Stimulated activated CD8-positive, alpha-beta memory T cell treated with anti-CD3 and anti-CD28 coated beads, Interleukin-12 subunit alpha, Interleukin-12 subunit beta, amount 100 ng/mL, for 24 hours (primary cell): Measurements from ENCODE around the gene GPR143.

Experiments
- DNase-seq: peaks from one replicate; pipeline ENCODE4 v3.0.0-alpha.2; 2020; ENCODE audit errors: extremely low read depth

GPR143 gene

DNA sequence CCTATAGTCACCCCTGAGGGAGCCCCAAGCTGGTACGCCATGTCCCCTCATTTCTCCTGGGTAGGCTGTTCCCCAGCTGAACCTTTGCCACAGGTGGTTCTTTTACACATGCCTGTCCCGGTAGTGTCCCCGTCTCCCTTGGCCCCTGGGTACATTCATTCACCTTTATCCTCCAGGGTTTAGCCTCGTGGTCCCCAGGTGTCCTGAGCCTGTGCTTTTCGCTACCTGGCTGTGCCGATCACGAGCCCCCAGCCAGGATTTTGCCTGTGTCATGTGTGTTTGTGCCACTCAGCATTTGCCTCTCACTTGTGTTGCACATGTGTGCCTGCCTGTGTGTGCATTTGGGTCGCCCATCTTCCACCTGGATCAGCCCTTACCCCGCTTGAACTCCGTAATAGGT is 57.6 kb downstream of the GPR143 start:
- no peak for DNase-seq

DNA sequence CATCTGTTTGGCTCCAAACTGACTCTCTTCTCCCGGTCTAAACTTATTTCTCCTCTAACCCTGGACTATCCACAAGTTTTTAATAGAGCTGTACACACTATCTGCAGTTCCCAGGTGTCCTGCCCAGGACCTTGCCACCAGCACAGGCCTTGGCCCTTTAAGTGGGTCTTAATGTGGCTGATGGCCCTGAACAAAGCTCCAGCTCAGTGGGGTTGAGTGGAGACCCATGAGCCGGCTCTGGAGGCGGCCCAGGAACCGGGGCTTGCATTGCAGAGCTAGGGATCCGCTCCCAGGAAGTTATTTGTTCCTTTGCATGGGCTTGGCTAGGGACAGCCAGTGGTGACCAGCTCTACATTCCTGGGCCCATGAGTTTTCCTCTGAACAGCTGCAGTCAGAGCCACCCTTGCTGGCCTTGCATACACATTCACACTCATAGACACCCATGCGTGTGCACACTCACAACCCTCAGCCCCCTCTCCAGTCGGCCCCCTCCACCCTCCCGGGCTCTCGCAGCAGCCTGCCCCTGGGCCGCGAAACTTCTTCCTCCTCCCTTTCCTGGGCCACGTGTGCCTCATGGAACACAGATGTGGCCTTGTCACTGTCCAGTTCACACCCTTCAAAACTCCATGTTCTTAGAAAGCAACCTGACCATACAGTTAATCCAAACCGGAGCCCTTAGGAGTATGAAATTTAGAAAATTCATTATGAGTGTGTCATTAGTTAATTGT is 58.2 kb downstream of the GPR143 start:
- no peak for DNase-seq

GRCh38 chrX:9706421-9706820 is 59.2 kb downstream of the GPR143 start:
- no peak for DNase-seq

GRCh38 chrX:9704876-9705465 is 60.7 kb downstream of the GPR143 start:
- DNase-seq, result no peak

- no peak for DNase-seq
Measured at GRCh38 chrX:9703406-9703805, 62.2 kb downstream of the GPR143 start.

DNA sequence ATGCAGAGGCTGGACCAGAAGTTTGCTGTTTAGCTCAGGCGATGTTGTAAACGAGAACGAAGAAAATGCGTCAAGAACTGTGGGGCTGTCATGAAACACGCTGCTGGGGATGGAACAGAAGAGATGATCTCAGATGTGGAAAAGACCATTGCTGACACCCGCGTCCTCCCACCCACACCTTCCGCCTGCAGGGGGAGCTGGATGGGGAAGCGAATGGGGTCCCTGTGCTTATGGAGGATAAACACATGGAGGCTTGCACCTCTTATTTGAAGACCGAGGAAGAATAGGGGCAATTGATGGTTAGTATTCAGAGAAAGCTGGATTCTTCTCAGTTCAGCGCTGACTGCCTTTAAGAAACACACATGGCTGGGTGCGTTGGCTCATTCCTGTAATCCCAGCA is 63.9 kb downstream of the GPR143 start:
- no peak for DNase-seq

DNA sequence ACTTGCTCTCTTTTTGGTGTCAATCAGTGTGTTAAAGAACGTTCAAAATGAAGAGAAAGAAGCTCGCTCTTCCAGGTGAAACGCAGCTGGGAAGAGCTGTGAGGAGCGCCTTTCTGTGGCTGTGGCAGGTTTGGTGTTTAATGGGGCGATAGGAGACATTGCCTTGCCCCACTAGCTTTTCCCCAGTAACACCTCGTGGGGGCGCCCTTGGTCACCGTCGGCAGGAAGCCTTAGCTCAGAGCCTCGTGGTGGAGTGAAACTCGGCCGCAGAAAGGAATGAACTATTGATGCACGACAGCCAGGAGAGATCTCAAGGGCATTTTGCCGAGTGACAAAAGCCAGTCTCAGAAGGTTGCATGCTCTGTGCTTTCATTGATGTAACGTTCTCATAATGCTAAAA is 65.1 kb downstream of the GPR143 start:
- no peak for DNase-seq

DNA sequence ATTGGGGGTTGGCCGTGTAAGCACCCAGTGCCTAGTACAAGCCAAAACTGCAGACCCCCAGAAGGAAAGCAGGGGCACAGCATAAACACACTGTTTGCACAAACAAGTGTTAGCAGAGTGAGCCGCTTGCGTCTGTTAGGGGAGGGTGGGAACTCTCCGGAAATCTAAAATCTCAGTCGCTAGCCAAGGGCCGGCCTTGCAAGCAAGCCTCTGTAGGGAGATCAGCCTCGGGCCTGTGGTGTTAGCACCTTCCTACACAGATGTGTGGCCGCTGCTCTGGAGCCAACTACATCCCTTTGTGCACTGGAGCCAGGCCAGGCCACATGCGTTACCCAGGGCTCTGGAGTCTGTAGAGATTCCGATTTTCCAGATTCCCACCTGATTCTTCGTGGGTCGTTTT is 67.1 kb downstream of the GPR143 start:
- DNase-seq, result no peak

GRCh38 chrX:9693307-9694001 is 72.2 kb downstream of the GPR143 start:
- DNase-seq, result no peak

DNA sequence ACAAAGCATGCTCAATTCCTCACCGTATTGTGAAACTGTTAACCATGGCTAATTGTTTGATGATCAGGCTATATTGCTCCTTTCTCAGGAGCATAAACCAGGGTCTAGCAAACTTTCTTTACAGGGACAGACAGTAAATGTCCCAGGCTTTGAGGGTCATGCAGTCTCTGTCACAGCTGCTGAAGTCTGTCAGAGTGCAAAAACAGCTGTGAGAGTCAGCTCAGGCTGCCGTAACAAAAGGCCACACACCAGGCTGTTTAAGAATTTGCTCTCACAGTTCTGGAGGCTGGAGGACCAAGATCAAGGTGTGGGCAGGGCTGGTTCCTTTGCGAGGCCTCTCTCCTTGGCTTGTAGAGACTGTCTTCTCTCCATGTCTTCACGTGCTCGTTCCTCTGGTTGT is 75.6 kb downstream of the GPR143 start:
- DNase-seq, result no peak

DNA sequence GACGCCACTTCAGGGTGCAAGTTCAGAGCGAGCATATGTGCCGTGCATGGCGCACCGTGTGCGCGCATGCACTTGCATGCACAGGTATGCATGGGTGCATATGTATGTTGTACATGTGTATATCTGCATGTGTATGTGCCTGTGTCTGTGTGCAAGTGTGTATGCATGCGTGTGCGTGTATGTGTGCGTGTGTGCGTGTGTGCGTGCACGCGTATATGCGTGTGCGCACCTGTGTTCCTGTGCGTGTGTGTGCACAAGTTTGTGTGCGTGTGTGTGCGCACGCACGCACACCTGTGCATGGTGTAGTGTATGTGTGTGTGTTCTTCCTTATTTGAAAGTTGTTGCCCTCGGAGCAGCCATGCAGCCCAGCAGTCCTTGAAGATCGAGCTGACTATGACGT is 76.8 kb downstream of the GPR143 start:
- DNase-seq, result no peak

DNA sequence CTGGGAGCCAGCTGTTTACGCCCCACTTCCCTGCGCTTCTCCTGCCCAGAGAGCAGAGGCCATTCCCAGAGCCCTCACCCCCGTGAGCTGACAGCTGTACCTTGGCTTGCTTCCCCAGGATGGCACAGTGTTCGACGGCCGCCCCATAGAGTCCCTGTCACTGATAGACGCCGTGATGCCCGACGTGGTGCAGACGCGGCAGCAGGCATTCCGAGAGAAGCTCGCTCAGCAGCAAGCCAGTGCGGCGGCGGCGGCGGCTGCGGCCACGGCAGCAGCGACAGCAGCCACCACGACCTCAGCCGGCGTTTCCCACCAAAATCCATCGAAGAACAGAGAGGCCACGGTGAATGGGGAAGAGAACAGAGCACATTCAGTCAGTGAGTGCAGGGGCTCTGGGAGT is 77.7 kb downstream of the GPR143 start:
- DNase-seq, result no peak

- DNase-seq, result no peak
Measured at GRCh38 chrX:9683350-9683749, 82.3 kb downstream of the GPR143 start.

- DNase-seq, result no peak
Measured at GRCh38 chrX:9682861-9683260, 82.8 kb downstream of the GPR143 start.

DNA sequence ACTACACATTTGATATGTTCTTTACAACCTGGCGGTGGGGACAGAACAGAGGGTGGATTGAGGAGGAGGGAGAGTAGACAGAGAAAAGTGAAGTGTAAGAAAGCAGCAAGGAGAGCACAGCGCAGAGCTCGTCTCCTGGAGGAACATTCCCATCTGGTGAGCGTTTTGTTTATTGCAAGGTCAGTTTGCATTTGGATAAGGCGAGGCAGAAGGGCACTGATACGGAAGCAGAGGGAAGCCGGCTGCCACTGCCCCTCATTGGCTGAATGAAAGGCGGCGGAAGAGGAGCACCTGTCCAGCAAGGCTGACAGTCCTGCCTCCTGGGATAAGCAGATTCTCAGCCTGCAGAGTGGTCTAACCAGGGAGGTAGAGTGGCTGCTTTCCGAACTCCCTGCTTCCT is 83.2 kb downstream of the GPR143 start:
- no peak for DNase-seq

GRCh38 chrX:9681422-9681821 is 84.2 kb downstream of the GPR143 start:
- DNase-seq, result no peak

DNA sequence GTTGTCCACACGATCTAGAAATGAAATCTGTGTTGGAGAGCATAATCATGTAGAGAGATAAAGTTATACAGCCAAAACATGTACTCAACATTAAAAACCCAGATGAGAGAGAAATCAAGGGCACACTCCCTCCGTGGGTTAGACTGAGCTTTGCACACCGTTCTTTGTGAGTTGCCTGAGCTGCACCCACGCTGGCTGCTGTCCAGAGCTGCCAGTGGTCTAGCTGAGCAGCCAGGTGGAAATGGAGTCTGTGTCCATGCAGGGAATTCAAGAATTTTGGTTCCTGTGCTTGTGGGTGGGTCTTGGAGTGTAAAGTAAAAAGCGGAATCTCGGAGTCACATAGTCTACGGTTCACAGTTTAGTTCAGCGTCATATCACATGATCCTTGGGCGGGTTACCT is 84.6 kb downstream of the GPR143 start:
- DNase-seq, result no peak

DNA sequence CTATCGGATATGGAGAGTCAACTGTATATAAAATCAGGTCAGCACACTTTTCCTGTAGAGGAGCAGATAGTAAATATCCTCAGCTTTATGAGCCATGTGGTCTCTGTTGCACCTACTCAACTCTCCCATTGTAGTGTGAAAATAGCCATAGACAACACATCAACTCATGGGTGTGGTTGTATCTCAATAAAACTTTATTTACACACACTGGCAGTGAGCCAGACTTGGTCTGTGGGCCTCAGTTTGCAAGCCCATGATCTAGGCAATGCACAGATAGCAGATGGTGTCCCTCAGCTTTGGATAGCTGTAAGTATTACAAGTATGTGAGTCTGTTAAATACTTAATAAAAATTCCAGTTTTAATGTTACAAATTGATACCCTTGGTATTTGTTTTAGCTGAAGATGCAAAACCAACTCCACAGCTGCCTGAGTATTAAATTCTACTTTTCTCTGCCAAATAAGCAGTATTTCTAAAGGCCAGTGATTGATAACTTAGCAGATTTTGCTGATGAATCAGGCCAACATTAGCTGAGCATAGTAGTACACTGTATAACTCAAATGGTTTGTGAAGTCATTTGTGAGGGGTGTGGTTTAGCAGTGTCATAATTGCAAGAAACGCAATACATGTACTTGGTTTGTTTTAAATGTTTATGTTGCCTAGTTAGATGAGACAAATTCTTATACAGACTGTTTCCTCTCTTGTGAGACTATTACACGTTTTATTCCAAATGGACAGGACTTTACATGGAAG is 87.3 kb downstream of the GPR143 start:
- DNase-seq, result no peak

DNA sequence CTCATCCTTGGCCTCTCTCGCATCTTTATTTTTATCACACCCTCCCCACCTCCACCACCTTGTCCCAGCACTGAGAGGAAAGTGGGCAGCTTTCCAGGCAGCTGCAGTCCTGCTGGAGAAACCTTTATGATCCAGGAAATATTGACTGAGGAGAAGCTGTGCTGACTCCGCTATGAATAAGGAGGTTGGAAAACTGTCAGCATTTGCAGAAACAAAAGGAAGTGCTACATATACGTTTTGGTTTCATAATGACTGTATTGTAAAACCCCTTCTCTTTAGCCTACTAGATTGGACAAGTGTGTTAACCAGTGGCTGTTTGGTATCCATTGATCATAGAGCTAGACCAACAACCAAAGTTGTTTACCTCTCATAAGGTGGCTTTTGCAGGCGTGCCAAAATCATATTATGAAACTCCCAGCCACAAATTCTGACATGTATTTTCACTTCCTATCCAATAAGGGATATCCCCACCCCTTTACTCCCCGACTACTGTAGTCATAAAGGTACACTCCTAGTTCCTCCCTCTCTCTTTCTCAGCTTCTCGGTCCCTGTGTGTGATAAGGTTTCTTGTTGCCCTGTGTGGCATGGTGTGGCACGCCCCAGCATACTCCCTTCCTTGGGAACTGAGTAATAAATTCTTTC is 88.4 kb downstream of the GPR143 start:
- no peak for DNase-seq

DNA sequence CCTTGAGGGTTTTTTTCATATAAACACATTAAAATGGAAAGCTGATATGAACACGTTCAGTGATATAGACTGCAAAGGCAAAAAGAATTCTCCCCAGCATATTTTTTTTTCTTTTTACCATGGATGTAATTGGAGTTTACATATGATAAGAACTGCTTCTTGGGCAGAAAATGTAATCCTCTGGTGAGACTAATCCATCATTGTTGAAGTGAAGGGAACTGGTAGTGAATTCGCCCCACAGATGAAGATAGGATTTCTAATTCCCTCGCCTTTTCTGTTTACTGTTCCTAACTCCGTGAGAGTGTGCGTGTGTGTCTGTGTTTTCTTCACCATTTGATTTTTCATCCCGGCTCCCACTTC is 88.9 kb downstream of the GPR143 start:
- DNase-seq, result no peak

GRCh38 chrX:9676306-9676705 is 89.3 kb downstream of the GPR143 start:
- DNase-seq, result no peak
